Muscle of back (tissue), 11 donors: ENCODE results near the gene ZFYVE21. TPM values are rescaled to one million over a fixed set of nuclear protein-coding genes. Genes with fewer than 3 reads are reported as not detected.

ENCODE experiments used
- DNase-seq, 3 donors: peaks; one replicate each; pipeline versions ENCODE4 v3.0.0 to v3.0.0-alpha.2; 2013
- polyA plus RNA-seq, 10 donors: library from polyadenylated mRNA; unstranded; fragments of 120-200 nt; gene quantifications; one replicate each; pipeline ENCODE4 v1.2.1, GENCODE V29; 2013; ENCODE audit not compliant: insufficient read length in 10 of 10

ZFYVE21 gene
- polyA plus RNA-seq, 10 donors: 33.1 to 45.5 (median 40.5) TPM

- no peak for DNase-seq
Measured at GRCh38 chr14:103716899-103717411, 1.3 kb downstream of the ZFYVE21 start.

- peak in 2 of 3 donors; percentile 65 to 69 for DNase-seq
Measured at GRCh38 chr14:103718572-103718971, 3.0 kb downstream of the ZFYVE21 start.

GRCh38 chr14:103719751-103720150 lies 4.1 kb downstream of the ZFYVE21 start:
- no peak for DNase-seq

GRCh38 chr14:103721334-103722120 lies 5.9 kb downstream of the ZFYVE21 start:
- DNase-seq: no peak

GRCh38 chr14:103723748-103724081 lies 8.1 kb downstream of the ZFYVE21 start:
- DNase-seq: no peak

GRCh38 chr14:103724116-103724515 lies 8.5 kb downstream of the ZFYVE21 start:
- DNase-seq: peak in 1 of 3 donors; percentile 61

GRCh38 chr14:103725001-103725682 lies 9.5 kb downstream of the ZFYVE21 start:
- DNase-seq: no peak

- DNase-seq: no peak
Measured at GRCh38 chr14:103725739-103726395, 10.3 kb downstream of the ZFYVE21 start.

GRCh38 chr14:103726474-103726873 lies 10.9 kb downstream of the ZFYVE21 start:
- no peak for DNase-seq

- DNase-seq: no peak
Measured at GRCh38 chr14:103727313-103727980, 11.8 kb downstream of the ZFYVE21 start.

- no peak for DNase-seq
Measured at GRCh38 chr14:103728141-103728540, 12.5 kb downstream of the ZFYVE21 start.

- DNase-seq: no peak
Measured at GRCh38 chr14:103728721-103729120, 13.1 kb downstream of the ZFYVE21 start.

- DNase-seq: no peak
Measured at GRCh38 chr14:103729496-103730448, 14.2 kb downstream of the ZFYVE21 start.

GRCh38 chr14:103730490-103731035 lies 15.0 kb downstream of the ZFYVE21 start:
- DNase-seq: no peak

GRCh38 chr14:103731481-103731880 lies 15.9 kb downstream of the ZFYVE21 start:
- no peak for DNase-seq

- DNase-seq: no peak
Measured at GRCh38 chr14:103731916-103732867, 16.6 kb downstream of the ZFYVE21 start.

- no peak for DNase-seq
Measured at GRCh38 chr14:103732868-103733620, 17.4 kb downstream of the ZFYVE21 start.

- DNase-seq: no peak
Measured at GRCh38 chr14:103733651-103734050, 18.0 kb downstream of the ZFYVE21 start.
